ENCODE data around the gene RSPH10B2. TPM values are rescaled to one million over a fixed set of nuclear protein-coding genes. Genes with fewer than 3 reads are reported as not detected.
A peak's percentile ranks its signal among the peaks of the same experiment; 100 is the strongest.

RSPH10B2 gene
- total and polyA plus RNA-seq, 9 of the 15 experiments (the other 6 are each of a cell fraction or from before 2014, with no cell fraction given) = 0.04 to 0.11 (median 0.08) TPM; not detected in 5

GRCh38 chr7:6709808-6710207 lies 44.1 kb upstream of the RSPH10B2 start (continued):
- no peak for TF ChIP-seq UBTF (IDR thresholded peaks at IDR 0.05; ENCODE audit: borderline replicate concordance in 1 of 2, low read depth in 2 of 2, low read length in 2 of 2)
- TF ChIP-seq BCLAF1 (IDR thresholded peaks at IDR 0.05; ENCODE audit: borderline replicate concordance in 1 of 2, control insufficient read depth in 1 of 2, low read depth in 2 of 2, low read length in 1 of 2) = no peak
- no peak for TF ChIP-seq NBN (IDR thresholded peaks at IDR 0.05; ENCODE audit: low read depth)
- peak in 1 of 2 experiments; percentile 94; a peak in 2 of 3 replicates for TF ChIP-seq CBX3 (IDR thresholded peaks at IDR 0.05; ENCODE audit: borderline replicate concordance in 1 of 2, low read length in 2 of 2)
- no peak for TF ChIP-seq RBM22 (IDR thresholded peaks at IDR 0.05; ENCODE audit: low read depth, low read length, poor library complexity, severe bottlenecking)
- TF ChIP-seq DIDO1 (tag; IDR thresholded peaks at IDR 0.05; ENCODE audit: low read depth) = peak; percentile 34; the same call in 1 of the 2 replicates
- TF ChIP-seq TRIM24 (IDR thresholded peaks at IDR 0.05) = 0 out of 4 replicates have a peak, but pooled peaks of 1 of the 2 experiments have one; percentile 14
- TF ChIP-seq ID3 (CRISPR knock-in tag; IDR thresholded peaks at IDR 0.05) = no peak
- TF ChIP-seq ID3 (tag; IDR thresholded peaks at IDR 0.05) = no peak
- no peak for TF ChIP-seq EP400 (IDR thresholded peaks at IDR 0.05)
- TF ChIP-seq HCFC1 (IDR thresholded peaks at IDR 0.05; ENCODE audit: low read depth, low read length) = peak; percentile 41; the same call in 1 of the 2 replicates
- TF ChIP-seq ARNT (IDR thresholded peaks at IDR 0.05) = no peak
- no peak for TF ChIP-seq TRIM25 (IDR thresholded peaks at IDR 0.05; ENCODE audit: borderline replicate concordance)
- no peak for TF ChIP-seq ZBTB34 (CRISPR knock-in tag; IDR thresholded peaks at IDR 0.05)
- TF ChIP-seq MYC (IDR thresholded peaks at IDR 0.05; ENCODE audit: low read depth, low read length) = peak; percentile 14; the same call in 1 of the 2 replicates
- no peak for TF ChIP-seq MYC (CRISPR knock-in tag; IDR thresholded peaks at IDR 0.05; ENCODE audit: borderline replicate concordance, low read depth)
